ENCODE data around the gene BBS12. TPM values are rescaled to one million over a fixed set of nuclear protein-coding genes. Genes with fewer than 3 reads are reported as not detected.

Gene BBS12
- total RNA-seq, 2 donors from 2014 or later: 1.6 to 2.2 TPM

- no peaks in the 10 kb centered on the region for H3K9me3 Mint-ChIP-seq
- ATAC-seq (replicated peaks): no peak
- no peak overlapping the region for H3K27ac Mint-ChIP-seq
- H3K4me3 Mint-ChIP-seq: no peak overlapping the region
- peaks cover 6% of the 10 kb centered on the region for H3K4me1 Mint-ChIP-seq
- peaks cover 16% of the 10 kb centered on the region for H3K36me3 Mint-ChIP-seq (ENCODE audit: low read depth)
- H3K27me3 Mint-ChIP-seq: peaks cover 3% of the 10 kb centered on the region
Measured at GRCh38 chr4:122742933-122743829, 10.7 kb downstream of the BBS12 start.

DNA sequence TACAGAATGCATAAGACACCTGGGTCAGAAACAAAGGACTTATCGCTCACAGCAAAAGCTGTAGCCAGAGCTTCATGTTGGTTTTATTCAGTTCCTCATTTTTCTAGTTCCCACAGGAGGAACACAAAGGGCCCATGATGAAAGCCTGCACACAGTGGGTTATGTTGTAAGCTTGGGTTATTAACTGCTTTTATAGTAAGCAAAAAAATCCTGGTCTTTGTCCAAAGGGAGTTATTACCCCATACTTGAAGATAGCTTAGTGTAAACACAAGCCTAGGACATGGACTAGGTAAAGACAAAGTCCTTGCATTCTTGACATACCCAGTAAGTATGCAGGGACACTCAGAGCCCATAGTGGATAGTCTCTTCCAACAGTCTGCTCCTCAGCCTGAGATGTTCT, 11.7 kb downstream of the BBS12 start:
- peaks cover 3% of the 10 kb centered on the region for H3K27me3 Mint-ChIP-seq
- no peak overlapping the region for H3K4me3 Mint-ChIP-seq
- H3K9me3 Mint-ChIP-seq: no peaks in the 10 kb centered on the region
- H3K36me3 Mint-ChIP-seq (ENCODE audit: low read depth): peaks cover 16% of the 10 kb centered on the region
- H3K4me1 Mint-ChIP-seq: peaks cover 6% of the 10 kb centered on the region
- H3K27ac Mint-ChIP-seq: no peak overlapping the region
- no peak for ATAC-seq (replicated peaks)

GRCh38 chr4:122746485-122746965, 14.0 kb downstream of the BBS12 start:
- peak; percentile 53 for ATAC-seq (replicated peaks)
- Mint-ChIP-seq H3K27ac (peak overlapping the region; percentile 28), H3K36me3 (ENCODE audit: low read depth) (peaks cover 15% of the 10 kb centered on the region), H3K9me3 (no peaks in the 10 kb centered on the region), H3K27me3 (peaks cover 14% of the 10 kb centered on the region), H3K4me3 (no peak overlapping the region), H3K4me1 (peaks cover 6% of the 10 kb centered on the region)

GRCh38 chr4:122747068-122747467, 14.6 kb downstream of the BBS12 start:
- Mint-ChIP-seq H3K4me3 (no peak overlapping the region), H3K9me3 (no peaks in the 10 kb centered on the region), H3K4me1 (peaks cover 6% of the 10 kb centered on the region), H3K36me3 (ENCODE audit: low read depth) (peaks cover 9% of the 10 kb centered on the region), H3K27me3 (peaks cover 19% of the 10 kb centered on the region), H3K27ac (peak overlapping the region; percentile 28)
- ATAC-seq (replicated peaks): no peak

DNA sequence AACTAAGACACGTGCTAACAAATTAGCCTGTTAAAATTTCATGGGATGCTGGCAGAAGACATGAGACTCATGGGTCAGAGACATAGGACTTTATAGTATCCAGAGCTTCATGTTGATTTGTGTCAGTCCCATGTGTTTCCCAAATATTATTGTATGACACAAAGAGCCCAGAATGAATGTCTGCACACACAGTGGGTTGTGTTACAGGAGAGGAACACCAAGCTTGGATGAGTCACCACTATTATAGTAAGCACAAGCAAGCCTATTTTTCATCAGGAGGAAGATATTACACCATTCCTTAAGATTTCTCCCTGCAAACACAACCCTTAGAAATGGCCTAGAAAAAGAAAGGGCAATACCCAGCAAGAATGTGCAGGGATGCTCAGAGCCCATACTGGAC, 15.4 kb downstream of the BBS12 start:
- H3K4me3 Mint-ChIP-seq: no peak overlapping the region
- peaks cover 22% of the 10 kb centered on the region for H3K27me3 Mint-ChIP-seq
- H3K27ac Mint-ChIP-seq: no peak overlapping the region
- no peak for ATAC-seq (replicated peaks)
- peaks cover 6% of the 10 kb centered on the region for H3K4me1 Mint-ChIP-seq
- H3K9me3 Mint-ChIP-seq: no peaks in the 10 kb centered on the region
- peaks cover 1% of the 10 kb centered on the region for H3K36me3 Mint-ChIP-seq (ENCODE audit: low read depth)

DNA sequence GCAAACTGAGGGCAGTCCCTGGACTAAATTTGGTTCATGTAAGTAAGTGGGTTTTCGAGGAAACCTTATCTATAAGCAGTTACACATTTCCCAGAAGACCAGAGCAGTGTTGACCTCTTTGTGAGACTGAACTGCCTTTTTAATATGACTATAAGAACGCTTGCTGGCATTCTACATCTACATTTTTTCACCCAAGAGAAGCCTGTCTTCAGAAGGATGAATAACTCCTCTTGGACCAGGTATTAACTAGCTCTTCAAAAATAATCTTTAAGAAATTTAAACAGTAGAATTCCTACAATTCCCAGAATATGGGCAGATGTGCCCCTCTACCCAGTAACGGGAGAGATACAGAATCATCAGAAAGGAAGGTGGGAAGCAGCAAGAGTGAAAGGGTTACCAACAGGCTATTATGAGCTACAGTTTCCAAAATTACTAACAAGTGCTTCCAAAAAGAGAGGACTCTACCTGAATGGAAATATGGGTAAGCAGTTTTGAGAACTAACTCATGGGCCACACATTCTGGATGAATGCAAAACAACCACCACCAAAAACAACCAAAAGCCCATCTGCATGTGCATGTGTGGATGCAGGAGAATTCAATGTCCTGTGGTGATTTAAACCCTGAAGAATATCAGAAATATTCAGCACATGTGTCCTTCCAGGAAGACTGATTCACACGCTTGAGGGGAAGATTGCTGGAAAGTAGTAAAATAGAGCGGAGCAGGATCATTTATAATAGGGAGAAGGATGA, 17.4 kb downstream of the BBS12 start:
- H3K27me3 Mint-ChIP-seq: peaks cover 22% of the 10 kb centered on the region
- H3K9me3 Mint-ChIP-seq: no peaks in the 10 kb centered on the region
- no peaks in the 10 kb centered on the region for H3K36me3 Mint-ChIP-seq (ENCODE audit: low read depth)
- peaks cover 6% of the 10 kb centered on the region for H3K4me1 Mint-ChIP-seq
- no peak overlapping the region for H3K27ac Mint-ChIP-seq
- no peak overlapping the region for H3K4me3 Mint-ChIP-seq
- ATAC-seq (replicated peaks): no peak

DNA sequence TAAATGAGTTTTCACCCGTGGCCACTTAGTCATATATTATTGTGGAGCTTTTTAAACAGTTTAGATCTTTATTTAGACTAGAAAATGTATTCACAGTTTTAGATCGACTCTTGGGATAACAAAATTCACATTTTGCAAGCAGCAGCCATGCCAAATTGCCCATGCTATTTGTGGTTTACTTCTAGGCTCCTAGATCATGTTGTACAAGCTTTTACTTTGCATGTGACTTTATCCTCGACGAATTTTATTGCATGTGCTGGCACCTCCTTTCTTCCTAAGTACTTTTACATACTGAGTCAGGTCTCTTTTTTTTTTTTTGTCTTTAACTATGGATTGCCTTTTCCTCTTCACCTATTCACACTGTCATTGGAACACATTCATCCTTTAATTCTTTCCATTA, 23.2 kb downstream of the BBS12 start:
- H3K36me3 Mint-ChIP-seq (ENCODE audit: low read depth): no peaks in the 10 kb centered on the region
- peaks cover 16% of the 10 kb centered on the region for H3K27me3 Mint-ChIP-seq
- H3K4me3 Mint-ChIP-seq: no peak overlapping the region

DNA sequence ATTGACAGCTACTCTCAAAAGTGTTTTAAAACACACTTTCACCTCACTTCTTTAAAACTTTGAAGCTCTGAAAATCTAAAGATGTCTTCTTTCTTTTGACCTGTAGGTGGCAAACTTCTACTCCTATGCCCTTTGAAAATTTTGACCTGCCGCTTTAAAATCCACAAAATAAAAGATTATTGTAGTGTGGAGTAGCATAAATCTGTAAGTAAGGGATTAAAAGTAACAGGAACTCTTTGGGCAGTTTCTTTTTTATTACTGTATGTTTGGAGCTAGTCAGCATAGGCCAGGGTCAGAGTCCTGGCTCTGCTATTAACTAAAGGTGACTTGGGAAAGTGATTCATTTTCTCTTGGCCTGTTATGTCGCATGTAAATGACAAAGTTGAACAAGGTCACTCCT, 25.5 kb downstream of the BBS12 start:
- Mint-ChIP-seq H3K9me3 (no peaks in the 10 kb centered on the region), H3K4me1 (no peaks in the 10 kb centered on the region), H3K27ac (no peak overlapping the region), H3K27me3 (peaks cover 4% of the 10 kb centered on the region), H3K36me3 (ENCODE audit: low read depth) (no peaks in the 10 kb centered on the region), H3K4me3 (no peak overlapping the region)
- ATAC-seq (replicated peaks): no peak

More for the DNA sequence above, 23.2 kb downstream of the BBS12 start:
- ATAC-seq (replicated peaks): no peak
- H3K27ac Mint-ChIP-seq: no peak overlapping the region
- no peaks in the 10 kb centered on the region for H3K4me1 Mint-ChIP-seq
- H3K9me3 Mint-ChIP-seq: no peaks in the 10 kb centered on the region

- ATAC-seq (replicated peaks): no peak
- peaks cover 4% of the 10 kb centered on the region for H3K27me3 Mint-ChIP-seq
- H3K27ac Mint-ChIP-seq: no peak overlapping the region
- H3K4me1 Mint-ChIP-seq: peaks cover 4% of the 10 kb centered on the region
- H3K9me3 Mint-ChIP-seq: no peaks in the 10 kb centered on the region
- H3K4me3 Mint-ChIP-seq: no peak overlapping the region
- H3K36me3 Mint-ChIP-seq (ENCODE audit: low read depth): no peaks in the 10 kb centered on the region
Measured at GRCh38 chr4:122759639-122760310, 27.3 kb downstream of the BBS12 start.

GRCh38 chr4:122762520-122762919, 30.0 kb downstream of the BBS12 start:
- Mint-ChIP-seq H3K27me3 (peaks cover 4% of the 10 kb centered on the region), H3K27ac (no peak overlapping the region), H3K36me3 (ENCODE audit: low read depth) (no peaks in the 10 kb centered on the region), H3K9me3 (no peaks in the 10 kb centered on the region), H3K4me3 (no peak overlapping the region), H3K4me1 (peaks cover 5% of the 10 kb centered on the region)
- ATAC-seq (replicated peaks): peak; percentile 39

DNA sequence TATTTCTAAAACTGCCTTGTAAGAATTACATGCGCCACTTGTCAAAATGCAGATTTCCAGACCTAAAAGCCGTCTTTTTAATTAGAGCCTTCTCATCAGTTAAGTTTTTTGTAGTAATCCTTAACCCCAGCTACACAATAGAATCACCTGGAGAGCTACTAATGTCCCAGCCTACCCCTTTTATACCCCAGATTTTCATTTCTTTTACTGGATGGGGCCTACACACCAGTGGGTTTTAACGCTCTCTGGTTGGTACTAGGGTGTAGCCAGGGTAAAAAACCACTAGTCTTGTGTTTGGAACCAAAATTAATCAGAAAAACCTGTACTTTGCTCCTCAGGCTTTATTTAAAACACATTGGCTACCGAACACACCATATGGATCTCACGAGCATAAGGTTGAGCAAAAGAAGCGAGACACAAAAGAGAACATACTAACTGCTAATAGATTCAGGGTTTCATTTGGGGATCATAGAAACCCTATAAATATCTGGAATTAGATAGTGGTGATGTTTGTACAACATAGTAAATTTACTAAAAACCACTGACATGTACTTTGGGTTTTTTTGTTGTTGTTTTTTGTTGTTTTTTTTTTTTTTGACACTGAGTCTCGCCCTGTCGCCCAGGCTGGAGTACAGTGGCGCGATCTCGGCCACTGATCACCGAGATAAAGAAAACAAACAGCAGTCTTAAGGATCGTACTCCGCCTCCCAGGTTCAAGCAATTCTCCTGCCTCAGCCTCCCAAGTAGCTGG, 30.6 kb downstream of the BBS12 start:
- Mint-ChIP-seq H3K4me1 (peaks cover 5% of the 10 kb centered on the region), H3K36me3 (ENCODE audit: low read depth) (no peaks in the 10 kb centered on the region), H3K27me3 (no peaks in the 10 kb centered on the region), H3K27ac (no peak overlapping the region), H3K4me3 (no peak overlapping the region), H3K9me3 (no peaks in the 10 kb centered on the region)
- ATAC-seq (replicated peaks): no peak

DNA sequence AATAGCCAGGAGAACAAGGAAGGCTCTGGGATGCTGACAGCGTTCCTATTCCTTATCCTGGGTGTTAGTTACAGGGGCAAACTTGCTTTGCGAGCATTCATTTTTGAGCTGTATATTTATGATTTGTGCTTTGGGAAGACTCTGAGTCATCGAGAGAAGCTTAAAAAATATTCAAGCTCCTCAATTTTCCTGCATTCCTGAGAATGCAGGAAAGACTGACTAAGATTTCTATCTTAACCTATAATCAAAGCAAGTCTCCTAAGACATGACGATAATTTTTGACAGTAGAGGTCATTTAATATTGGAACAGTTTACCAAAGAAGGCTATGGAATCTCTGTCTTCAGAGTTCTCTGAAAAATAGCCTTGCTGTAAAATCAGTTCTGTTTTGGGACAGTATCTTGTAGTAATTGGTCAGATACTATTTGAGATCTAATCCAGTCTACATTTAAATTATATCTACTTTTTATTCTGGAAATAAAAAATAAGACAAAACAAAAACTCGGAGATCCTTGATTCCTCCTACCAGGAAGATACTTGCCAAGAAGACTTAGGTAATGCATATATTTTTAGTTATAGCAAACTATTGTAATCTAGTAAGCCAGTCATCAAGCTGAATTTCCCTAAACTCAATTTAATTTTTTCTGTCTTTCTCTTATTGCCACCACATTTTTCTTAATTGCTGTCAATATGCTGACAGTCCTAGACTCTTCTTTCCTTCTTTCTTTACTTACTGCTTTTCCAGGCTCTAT, 31.7 kb downstream of the BBS12 start:
- Mint-ChIP-seq H3K4me1 (peaks cover 5% of the 10 kb centered on the region), H3K27me3 (no peaks in the 10 kb centered on the region), H3K4me3 (no peak overlapping the region), H3K36me3 (ENCODE audit: low read depth) (no peaks in the 10 kb centered on the region), H3K9me3 (no peaks in the 10 kb centered on the region), H3K27ac (no peak overlapping the region)
- ATAC-seq (replicated peaks): no peak

DNA sequence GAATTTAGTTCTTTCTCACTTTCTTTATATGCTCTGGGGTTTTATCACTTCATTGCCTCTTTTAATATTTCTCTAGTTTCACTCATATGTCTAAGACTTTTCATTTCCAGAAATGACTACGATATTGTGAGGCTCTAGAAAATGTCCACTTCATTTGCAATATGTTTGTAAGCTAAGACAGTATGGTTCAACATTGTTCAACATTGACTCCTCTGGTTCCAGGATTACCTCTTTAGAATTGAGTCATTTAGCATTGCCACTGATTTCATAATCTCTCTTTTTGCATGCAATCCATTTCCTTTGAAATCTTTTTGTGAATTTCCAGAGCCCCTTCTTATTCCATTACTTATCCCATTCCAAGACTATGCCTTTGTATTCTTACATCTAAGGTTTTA, 32.3 kb downstream of the BBS12 start:
- no peaks in the 10 kb centered on the region for H3K27me3 Mint-ChIP-seq
- no peak overlapping the region for H3K27ac Mint-ChIP-seq
- no peaks in the 10 kb centered on the region for H3K9me3 Mint-ChIP-seq
- peak; percentile 84 for ATAC-seq (replicated peaks)
- H3K4me3 Mint-ChIP-seq: no peak overlapping the region
- H3K4me1 Mint-ChIP-seq: peaks cover 5% of the 10 kb centered on the region
- no peaks in the 10 kb centered on the region for H3K36me3 Mint-ChIP-seq (ENCODE audit: low read depth)
